ENCODE measurements around the gene CIB2.
A peak's percentile ranks its signal among the peaks of the same experiment; 100 is the strongest.

The CIB2 gene

DNA sequence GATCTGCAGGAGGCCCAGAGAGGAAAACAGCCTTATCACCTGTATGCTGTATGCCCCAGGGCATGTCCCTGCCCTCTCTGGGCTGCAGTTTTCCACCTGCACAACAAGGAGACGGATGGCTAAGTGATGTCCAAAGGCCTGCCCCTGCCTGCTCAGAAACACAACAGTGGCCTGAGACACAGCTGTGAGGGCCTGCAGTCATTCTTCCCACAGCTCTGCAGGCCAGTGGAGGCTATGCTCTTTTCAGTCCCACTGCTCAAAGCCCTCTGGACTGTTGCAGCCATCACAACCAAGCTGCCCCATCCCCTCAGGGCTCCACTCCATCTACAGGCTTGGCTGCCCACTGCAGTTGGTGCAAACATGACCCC lies 48.5 kb downstream of the CIB2 start:
- no peak for DNase-seq

- no peak for DNase-seq
Observed at GRCh38 chr15:78082106-78082742, 49.0 kb downstream of the CIB2 start.

- no peak for DNase-seq
Observed at GRCh38 chr15:78080088-78080460, 51.2 kb downstream of the CIB2 start.

DNA sequence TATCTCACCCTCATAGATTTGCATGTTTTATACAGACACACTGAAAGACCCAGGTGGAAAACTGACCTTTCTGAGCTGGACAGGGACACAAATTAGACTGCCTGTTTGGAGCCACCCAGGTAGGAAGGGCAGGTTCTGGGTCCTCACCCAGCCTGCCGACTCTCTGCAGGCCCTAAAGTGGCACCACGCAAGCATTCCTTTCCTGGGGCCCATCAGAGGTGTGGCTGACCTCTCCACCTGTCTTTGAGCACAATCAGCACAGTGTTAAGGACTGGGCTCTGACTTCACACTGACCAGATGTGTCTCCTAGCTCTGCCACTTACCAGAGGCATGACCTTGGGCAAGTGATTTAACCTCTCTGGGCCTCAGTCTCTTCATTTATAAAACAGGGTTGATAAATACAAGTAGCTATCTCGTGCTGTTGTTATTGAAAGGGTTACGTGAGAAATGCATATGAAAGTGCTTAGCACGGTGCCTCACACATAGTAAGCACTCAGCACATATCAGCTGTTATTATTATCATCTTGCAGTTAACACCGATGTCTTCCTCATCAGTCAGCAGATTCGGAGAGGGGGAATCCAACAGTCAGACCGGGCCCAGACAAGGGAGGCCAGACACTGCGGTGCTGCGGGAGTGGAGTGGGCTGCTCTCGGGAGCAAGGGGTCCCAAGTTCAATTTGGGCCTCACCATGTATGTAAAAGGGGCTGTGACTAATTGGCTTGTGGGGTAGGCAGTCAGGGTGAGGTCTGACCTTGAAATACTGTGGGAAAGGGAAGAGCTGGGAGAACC lies 51.8 kb downstream of the CIB2 start:
- no peak for DNase-seq

DNA sequence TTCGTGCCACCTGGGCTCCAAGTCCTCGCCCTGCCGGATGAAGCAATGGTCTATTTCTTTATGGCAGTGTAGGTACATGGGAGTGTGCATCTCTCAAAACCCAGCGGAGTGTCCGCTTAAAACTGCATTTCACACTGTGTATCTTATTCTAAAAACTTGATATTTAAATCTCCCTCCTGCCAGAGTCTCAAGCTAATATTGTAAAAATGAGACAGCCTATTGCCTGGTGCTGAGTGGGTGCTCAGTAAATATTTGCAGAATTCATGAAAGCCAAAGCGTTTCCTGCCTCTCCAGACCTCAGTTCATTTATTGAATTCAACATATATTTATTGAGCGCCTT lies 53.4 kb downstream of the CIB2 start:
- DNase-seq, result no peak

DNA sequence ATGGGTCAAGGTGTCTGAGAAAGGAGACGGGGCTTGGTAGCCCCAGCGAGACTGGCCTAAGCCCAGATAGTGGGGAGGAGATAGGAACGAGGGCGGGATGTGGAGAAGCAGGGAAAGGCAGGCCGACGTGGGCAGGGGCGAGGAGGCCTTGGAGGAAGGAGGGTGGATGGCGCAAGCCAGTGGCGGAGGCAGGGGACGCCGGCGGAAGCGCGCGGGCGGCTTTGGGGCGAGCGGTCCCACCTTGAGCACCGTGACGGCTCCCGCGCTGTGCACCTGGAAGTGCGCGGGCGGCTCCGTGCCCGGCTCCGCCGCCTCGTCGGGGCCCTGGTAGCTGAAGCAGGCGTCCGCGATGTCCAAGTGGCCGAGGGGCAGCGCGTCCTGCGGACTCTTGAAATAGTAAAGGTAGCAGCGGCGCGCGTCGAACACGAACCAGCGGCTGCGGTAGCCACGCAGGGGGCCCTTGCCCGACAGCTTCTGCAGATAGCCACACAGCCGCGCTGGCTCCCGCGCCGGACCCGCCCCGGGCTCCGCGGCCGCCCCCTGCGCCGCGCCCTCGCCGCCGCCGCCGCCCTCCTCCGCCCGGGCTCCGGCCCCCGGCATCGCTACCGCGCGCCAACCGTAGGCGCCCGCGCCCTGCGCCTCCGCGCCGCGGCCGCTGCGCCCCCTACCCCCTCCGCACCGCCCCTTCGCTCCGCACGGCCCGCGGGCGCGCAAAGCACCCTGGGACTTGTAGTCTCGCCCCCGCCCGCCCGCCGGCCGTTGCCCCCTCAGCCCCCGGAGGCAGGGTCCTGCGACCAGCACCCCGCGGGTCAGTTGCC lies 54.0 kb downstream of the CIB2 start, which contains the start of gene TBC1D2B:
Gene TBC1D2B (minus strand): TSS at position 659 of the 818 bp plus-strand sequence. CDS start 59 bp downstream, at position 600.
- peak; percentile 53 for DNase-seq

DNA sequence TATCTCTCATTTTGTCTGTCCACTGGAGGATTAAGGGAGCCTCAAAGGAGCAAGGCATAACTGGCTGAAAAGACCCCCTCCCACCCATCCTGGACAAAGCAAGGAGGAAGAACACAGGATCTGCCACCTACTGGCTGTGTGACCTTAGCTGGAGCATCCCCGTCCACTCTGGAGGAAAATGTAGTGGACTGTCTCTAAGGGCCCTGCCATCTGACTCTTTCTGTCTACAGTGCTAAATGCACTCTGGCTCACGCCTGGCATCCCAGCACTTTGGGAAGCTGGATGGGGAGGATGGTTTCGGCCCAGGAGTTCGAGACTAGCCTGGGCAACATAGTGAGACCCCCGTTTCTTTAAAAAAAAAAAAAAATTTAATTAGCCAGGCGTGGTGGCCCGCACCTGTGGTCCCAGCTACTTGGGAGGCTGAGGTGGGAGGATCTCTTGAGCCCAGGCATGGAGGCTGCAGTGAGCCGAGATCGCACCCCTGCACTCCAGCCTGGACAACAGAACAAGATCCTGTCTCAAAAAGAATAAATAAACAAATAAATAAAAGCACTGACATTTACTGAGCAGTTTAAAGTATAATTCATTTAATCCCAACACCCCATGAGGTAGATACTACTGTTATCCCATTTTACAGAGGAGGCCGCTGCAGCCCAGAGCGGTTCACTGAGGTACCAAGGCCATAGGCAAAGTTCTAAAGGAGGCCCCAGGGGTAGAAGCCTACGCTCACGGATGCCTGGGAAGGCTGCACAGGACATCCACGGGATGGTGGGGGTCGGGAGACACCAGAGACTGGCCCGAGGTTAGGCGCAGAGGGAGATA lies 54.8 kb downstream of the CIB2 start:
- DNase-seq, result no peak

GRCh38 chr15:78075490-78076230 lies 55.6 kb downstream of the CIB2 start:
- DNase-seq, result no peak

DNA sequence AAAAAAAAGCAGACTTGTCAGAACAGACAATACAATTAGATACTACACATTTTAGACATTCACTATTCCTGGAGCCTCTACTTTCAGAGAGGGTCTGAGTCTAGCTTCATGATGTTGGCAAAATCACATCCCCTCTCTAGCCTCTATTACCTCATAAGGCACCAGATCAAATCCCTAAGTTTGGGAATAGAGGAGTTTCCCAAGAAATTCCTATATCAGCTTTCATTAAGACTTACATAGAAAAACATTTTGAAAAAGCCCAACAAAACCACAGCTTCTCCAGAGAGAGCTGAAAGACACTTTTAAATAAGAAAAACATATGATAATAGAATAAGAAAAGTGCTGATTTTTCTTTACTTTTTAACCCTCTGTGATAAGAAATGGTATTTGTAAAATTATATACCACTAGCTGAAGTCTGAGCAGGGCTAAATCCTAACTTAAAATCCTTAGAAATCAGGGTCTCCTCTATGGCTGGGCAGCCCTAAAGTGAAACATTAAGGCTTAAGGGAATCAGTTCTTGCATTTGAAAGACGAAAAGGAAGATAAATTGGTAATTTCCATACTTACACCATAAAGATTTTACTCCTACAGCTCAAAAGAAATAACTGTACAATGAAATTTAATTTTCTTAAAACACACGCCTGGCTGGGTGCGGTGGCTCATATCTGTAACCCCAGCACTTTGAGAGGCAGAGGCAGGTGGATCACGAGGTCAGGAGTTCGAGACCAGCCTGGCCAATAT lies 58.0 kb downstream of the CIB2 start:
- no peak for DNase-seq

GRCh38 chr15:78072080-78072892 lies 59.0 kb downstream of the CIB2 start:
- no peak for DNase-seq

- DNase-seq, result no peak
Observed at GRCh38 chr15:78071383-78071782, 59.9 kb downstream of the CIB2 start.

- DNase-seq, result peak; percentile 67
Observed at GRCh38 chr15:78070049-78070700, 61.1 kb downstream of the CIB2 start.

GRCh38 chr15:78069462-78070029 lies 61.7 kb downstream of the CIB2 start:
- no peak for DNase-seq

DNA sequence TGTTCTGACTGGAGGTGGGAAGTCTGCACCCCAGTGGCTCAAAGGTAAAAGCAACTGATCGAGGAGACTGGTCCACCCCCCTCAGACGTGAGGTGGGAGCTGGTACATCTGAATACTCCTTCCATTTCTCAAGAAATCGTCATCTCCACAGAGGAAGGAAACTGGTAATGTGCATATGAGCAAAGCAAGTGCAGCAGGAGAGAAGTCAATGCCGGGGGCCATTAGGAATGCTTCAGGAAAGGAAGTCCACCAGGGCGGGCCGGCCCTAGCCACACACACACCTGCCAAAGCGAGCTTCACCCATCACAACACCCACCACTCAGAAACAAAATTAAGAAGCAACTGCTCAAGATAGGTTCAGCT lies 62.2 kb downstream of the CIB2 start:
- no peak for DNase-seq

GRCh38 chr15:78067328-78068228 lies 63.7 kb downstream of the CIB2 start:
- no peak for DNase-seq

DNA sequence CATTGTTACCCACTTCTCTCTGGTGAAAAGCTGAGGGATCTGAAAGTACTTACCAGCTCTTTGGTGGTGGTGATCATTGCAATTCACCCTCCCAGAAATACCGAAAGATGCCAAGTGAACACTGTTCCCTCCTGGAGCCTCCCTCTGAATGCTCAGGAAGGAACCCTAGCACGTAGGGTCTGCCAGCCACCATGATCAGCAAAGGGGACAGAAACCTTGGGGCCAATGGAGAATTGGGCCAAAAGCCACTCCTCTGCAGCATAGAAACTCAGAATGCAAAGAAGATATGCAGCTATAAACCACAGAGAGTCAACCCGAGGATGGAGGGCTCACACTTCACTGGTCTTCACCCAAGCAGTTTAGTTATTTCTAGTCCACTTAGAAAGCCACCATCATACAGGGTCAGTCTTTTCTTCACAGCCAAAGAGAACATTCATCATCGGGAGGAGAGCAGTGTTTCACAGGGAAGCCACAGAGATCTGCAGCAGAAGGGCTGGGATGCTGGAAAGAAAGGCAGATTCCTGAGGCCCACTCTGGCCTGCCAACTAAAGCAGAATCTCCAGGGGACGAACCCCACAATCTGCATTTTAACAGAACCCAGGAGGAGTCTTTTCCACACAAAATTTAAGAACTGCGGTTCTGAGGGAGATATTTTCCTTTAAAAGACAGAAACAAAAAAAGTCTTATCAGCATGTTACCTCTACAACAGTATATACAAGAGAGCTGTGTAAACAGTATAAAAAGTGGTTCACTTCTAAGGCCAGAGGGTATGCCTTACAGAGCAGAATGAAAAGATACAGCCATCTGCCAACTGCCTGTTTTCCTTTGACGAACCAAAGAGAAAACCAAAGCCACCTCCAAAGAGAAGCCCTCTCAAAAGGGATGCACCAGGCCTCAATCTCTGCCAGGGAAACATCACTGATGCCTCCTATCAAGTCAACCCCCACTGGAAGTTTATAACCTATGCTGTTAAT lies 65.0 kb downstream of the CIB2 start:
- DNase-seq, result no peak

DNA sequence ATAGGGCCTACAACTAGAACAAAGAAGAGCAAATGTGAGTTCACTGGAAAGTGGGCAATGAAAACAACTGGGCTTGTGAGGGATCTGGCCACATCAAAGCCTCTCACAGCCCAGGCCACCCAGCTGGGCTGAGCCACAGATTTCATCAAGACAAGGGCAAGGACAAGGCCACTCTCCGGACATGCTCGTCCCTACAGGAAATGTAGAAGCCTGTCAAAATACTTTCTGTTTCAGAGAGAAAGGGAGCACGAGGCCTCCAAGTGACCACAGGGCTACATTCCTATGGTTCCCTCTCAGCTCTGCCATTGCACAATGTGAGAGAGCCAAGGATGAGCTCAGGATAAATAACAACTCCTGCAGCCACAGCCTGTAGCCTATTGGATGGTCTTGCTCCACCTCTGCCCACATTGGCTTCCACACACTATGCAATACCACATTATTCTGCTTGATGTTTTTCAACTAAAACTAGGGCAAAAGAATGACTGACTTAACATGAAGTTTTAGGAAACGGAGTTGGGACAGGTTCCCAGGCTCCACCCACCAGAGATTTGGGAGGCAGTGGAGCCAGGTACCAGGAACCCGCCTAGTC lies 65.9 kb downstream of the CIB2 start:
- no peak for DNase-seq
